Measurements from ENCODE around the gene CMIP. TPM values are rescaled to one million over a fixed set of nuclear protein-coding genes. Genes with fewer than 3 reads are reported as not detected.

CMIP gene
- total RNA-seq, 1 experiment from 2014 or later = 4.9 TPM

- no peak for DNase-seq (ENCODE audit: extremely low read depth, low read depth)
Observed at GRCh38 chr16:81458827-81459598, 14.4 kb downstream of the CMIP start.

- DNase-seq (ENCODE audit: extremely low read depth, low read depth) = no peak
Observed at GRCh38 chr16:81460075-81460474, 15.5 kb downstream of the CMIP start.

GRCh38 chr16:81461243-81461642, 16.6 kb downstream of the CMIP start:
- DNase-seq (ENCODE audit: extremely low read depth, low read depth) = no peak

GRCh38 chr16:81461766-81462165, 17.2 kb downstream of the CMIP start:
- DNase-seq (ENCODE audit: extremely low read depth, low read depth) = no peak

- DNase-seq (ENCODE audit: extremely low read depth, low read depth) = no peak
Observed at GRCh38 chr16:81462683-81463082, 18.1 kb downstream of the CMIP start.

GRCh38 chr16:81463296-81463890, 18.8 kb downstream of the CMIP start:
- no peak for DNase-seq (ENCODE audit: extremely low read depth, low read depth)

GRCh38 chr16:81464279-81464678, 19.7 kb downstream of the CMIP start:
- no peak for DNase-seq (ENCODE audit: extremely low read depth, low read depth)

- no peak for DNase-seq (ENCODE audit: extremely low read depth, low read depth)
Observed at GRCh38 chr16:81465375-81465943, 20.9 kb downstream of the CMIP start.

- no peak for DNase-seq (ENCODE audit: extremely low read depth, low read depth)
Observed at GRCh38 chr16:81466356-81466980, 21.9 kb downstream of the CMIP start.

GRCh38 chr16:81467072-81467471, 22.5 kb downstream of the CMIP start:
- DNase-seq (ENCODE audit: extremely low read depth, low read depth) = no peak

- no peak for DNase-seq (ENCODE audit: extremely low read depth, low read depth)
Observed at GRCh38 chr16:81467815-81468214, 23.2 kb downstream of the CMIP start.

- no peak for DNase-seq (ENCODE audit: extremely low read depth, low read depth)
Observed at GRCh38 chr16:81468269-81468902, 23.8 kb downstream of the CMIP start.

- no peak for DNase-seq (ENCODE audit: extremely low read depth, low read depth)
Observed at GRCh38 chr16:81469183-81469677, 24.6 kb downstream of the CMIP start.

- no peak for DNase-seq (ENCODE audit: extremely low read depth, low read depth)
Observed at GRCh38 chr16:81469710-81470535, 25.3 kb downstream of the CMIP start.

- DNase-seq (ENCODE audit: extremely low read depth, low read depth) = no peak
Observed at GRCh38 chr16:81470796-81471636, 26.4 kb downstream of the CMIP start.

- no peak for DNase-seq (ENCODE audit: extremely low read depth, low read depth)
Observed at GRCh38 chr16:81471882-81472281, 27.3 kb downstream of the CMIP start.

- no peak for DNase-seq (ENCODE audit: extremely low read depth, low read depth)
Observed at GRCh38 chr16:81472391-81472790, 27.8 kb downstream of the CMIP start.

GRCh38 chr16:81473066-81473488, 28.5 kb downstream of the CMIP start:
- DNase-seq (ENCODE audit: extremely low read depth, low read depth) = no peak

- no peak for DNase-seq (ENCODE audit: extremely low read depth, low read depth)
Observed at GRCh38 chr16:81473558-81473957, 28.9 kb downstream of the CMIP start.

Data from NCI-H460 (cell line).